Immature natural killer cell (primary cell): ENCODE data around the gene AUTS2. TPM values are rescaled to one million over a fixed set of nuclear protein-coding genes. Genes with fewer than 3 reads are reported as not detected.

Source experiments
- DNase-seq, 3 donors: peaks; one replicate each; pipeline ENCODE4 v3.0.0; 2022; ENCODE audit warnings: mixed read lengths in 1 of 3
- H3K27ac Mint-ChIP-seq, 6 donors: one replicate each; pipeline ENCODE4 v1.8.0; 2020; ENCODE audit warnings: mixed read lengths in 6 of 6, mild to moderate bottlenecking in 5 of 6, inconsistent platforms in 4 of 6, moderate library complexity in 3 of 6
- H3K27me3 Mint-ChIP-seq, 3 donors: one replicate each; pipeline ENCODE4 v1.8.0; 2020 to 2021; ENCODE audit warnings: low read depth in 3 of 3, mild to moderate bottlenecking in 3 of 3, mixed read lengths in 3 of 3, moderate library complexity in 3 of 3, inconsistent platforms in 1 of 3
- H3K36me3 Mint-ChIP-seq, 3 donors: one replicate each; pipeline ENCODE4 v1.8.0; 2020; ENCODE audit warnings: mixed read lengths in 3 of 3, inconsistent platforms in 2 of 3, mild to moderate bottlenecking in 2 of 3
- H3K4me1 Mint-ChIP-seq, 2 donors: one replicate each; pipeline ENCODE4 v1.8.0; 2020; ENCODE audit warnings: inconsistent platforms in 2 of 2, mild to moderate bottlenecking in 2 of 2, mixed read lengths in 2 of 2, moderate library complexity in 1 of 2
- H3K4me3 Mint-ChIP-seq, 5 donors: one replicate each; pipeline ENCODE4 v1.8.0; 2020; ENCODE audit warnings: mild to moderate bottlenecking in 5 of 5, mixed read lengths in 5 of 5, inconsistent platforms in 3 of 5, moderate library complexity in 3 of 5
- H3K9me3 Mint-ChIP-seq, 6 donors: one replicate each; pipeline ENCODE4 v1.8.0; 2020; ENCODE audit warnings: mild to moderate bottlenecking in 6 of 6, mixed read lengths in 6 of 6, inconsistent platforms in 4 of 6, moderate library complexity in 3 of 6
- polyA plus RNA-seq, 3 donors: library from polyadenylated mRNA; unstranded; fragments of 300-500 nt; fragmentation: Illumina TruSeq; gene quantifications; one replicate each; pipeline ENCODE4 v1.2.3, GENCODE V29; 2021

The AUTS2 gene
- polyA plus RNA-seq, 3 donors from 2014 or later = 1.9 to 17.6 (median 8.0) TPM

- peaks cover 1 to 6% (median 3%) of the 10 kb centered on the region in 3 donors for H3K27me3 Mint-ChIP-seq
- no peak overlapping the region for H3K27ac Mint-ChIP-seq
- no peaks in the 10 kb centered on the region for H3K9me3 Mint-ChIP-seq
- peaks cover 0 to 3% (median 0%) of the 10 kb centered on the region in 3 donors for H3K36me3 Mint-ChIP-seq
- no peak overlapping the region for H3K4me3 Mint-ChIP-seq
- H3K4me1 Mint-ChIP-seq = peaks cover 10% of the 10 kb centered on the region in 2 donors
- no peak for DNase-seq
Observed at GRCh38 chr7:69989551-69989950, 391.3 kb downstream of the AUTS2 start.

- Mint-ChIP-seq H3K4me1 (peaks cover 10% of the 10 kb centered on the region in 2 donors), H3K9me3 (no peaks in the 10 kb centered on the region), H3K27ac (no peak overlapping the region), H3K36me3 (peaks cover 0 to 3% (median 0%) of the 10 kb centered on the region in 3 donors), H3K4me3 (no peak overlapping the region), H3K27me3 (peaks cover 1 to 6% (median 6%) of the 10 kb centered on the region in 3 donors)
- DNase-seq = no peak
Observed at GRCh38 chr7:69992938-69993337, 394.7 kb downstream of the AUTS2 start.

- Mint-ChIP-seq H3K36me3 (no peaks in the 10 kb centered on the region), H3K4me1 (peaks cover 10% of the 10 kb centered on the region in 2 donors), H3K4me3 (no peak overlapping the region), H3K9me3 (no peaks in the 10 kb centered on the region), H3K27me3 (peaks cover 1 to 4% (median 2%) of the 10 kb centered on the region in 3 donors), H3K27ac (no peak overlapping the region)
- no peak for DNase-seq
Observed at GRCh38 chr7:69994218-69994617, 395.9 kb downstream of the AUTS2 start.

DNA sequence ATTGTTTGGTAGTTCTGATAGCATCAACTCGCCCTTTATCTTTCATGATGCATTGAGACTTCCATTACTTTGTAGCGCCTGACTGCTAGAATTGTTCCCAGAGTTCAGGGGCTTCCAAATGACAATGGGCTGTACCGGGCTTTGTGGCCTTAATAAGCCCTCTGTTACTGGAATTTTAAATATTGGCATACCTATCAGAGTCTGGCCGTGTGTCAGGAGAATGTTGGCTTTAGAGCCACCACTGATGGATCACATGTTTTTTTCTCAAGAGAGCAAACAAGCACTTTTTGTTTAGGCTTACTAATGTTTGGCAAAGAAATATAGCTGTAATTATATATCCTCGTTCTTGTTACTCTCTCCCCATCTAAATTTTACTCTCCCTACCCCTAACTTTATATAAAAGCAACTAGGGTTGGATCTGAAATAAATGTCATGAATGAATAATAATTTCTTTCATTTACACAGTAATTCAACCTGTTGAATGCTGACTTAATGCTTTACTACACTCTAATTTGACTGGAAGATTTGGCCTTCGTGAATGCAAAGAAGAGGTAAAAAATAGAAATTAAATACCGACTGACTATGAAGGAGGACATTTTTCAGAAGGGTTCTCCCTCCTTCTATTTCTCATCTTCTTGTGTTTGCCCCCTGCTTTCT lies 396.7 kb downstream of the AUTS2 start:
- Mint-ChIP-seq H3K4me1 (peaks cover 10% of the 10 kb centered on the region in 2 donors), H3K27me3 (peaks cover 1 to 4% (median 1%) of the 10 kb centered on the region in 3 donors), H3K4me3 (no peak overlapping the region), H3K9me3 (no peaks in the 10 kb centered on the region), H3K27ac (no peak overlapping the region), H3K36me3 (no peaks in the 10 kb centered on the region)
- no peak for DNase-seq

GRCh38 chr7:69996121-69996520 lies 397.8 kb downstream of the AUTS2 start:
- peaks cover 13 to 20% of the 10 kb centered on the region in 2 donors for H3K4me1 Mint-ChIP-seq
- peaks cover 0 to 2% (median 2%) of the 10 kb centered on the region in 3 donors for H3K27me3 Mint-ChIP-seq
- no peaks in the 10 kb centered on the region for H3K36me3 Mint-ChIP-seq

GRCh38 chr7:70000737-70001348 lies 402.6 kb downstream of the AUTS2 start:
- Mint-ChIP-seq H3K9me3 (no peaks in the 10 kb centered on the region), H3K4me3 (no peak overlapping the region), H3K4me1 (peaks cover 9 to 20% of the 10 kb centered on the region in 2 donors), H3K27ac (no peak overlapping the region), H3K36me3 (no peaks in the 10 kb centered on the region), H3K27me3 (peaks cover 0 to 4% (median 2%) of the 10 kb centered on the region in 3 donors)
- no peak for DNase-seq

More at GRCh38 chr7:69996121-69996520, 397.8 kb downstream of the AUTS2 start:
- Mint-ChIP-seq H3K27ac (no peak overlapping the region), H3K9me3 (no peaks in the 10 kb centered on the region), H3K4me3 (no peak overlapping the region)
- no peak for DNase-seq

GRCh38 chr7:70005480-70005879 lies 407.2 kb downstream of the AUTS2 start:
- Mint-ChIP-seq H3K9me3 (no peaks in the 10 kb centered on the region), H3K27me3 (peaks cover 0 to 4% (median 0%) of the 10 kb centered on the region in 3 donors), H3K4me1 (peaks cover 19 to 28% of the 10 kb centered on the region in 2 donors), H3K4me3 (no peak overlapping the region), H3K27ac (no peak overlapping the region), H3K36me3 (no peaks in the 10 kb centered on the region)
- no peak for DNase-seq

GRCh38 chr7:70005891-70006260 lies 407.6 kb downstream of the AUTS2 start:
- H3K27me3 Mint-ChIP-seq = peaks cover 0 to 4% (median 0%) of the 10 kb centered on the region in 3 donors
- H3K9me3 Mint-ChIP-seq = no peaks in the 10 kb centered on the region
- H3K4me3 Mint-ChIP-seq = no peak overlapping the region
- H3K27ac Mint-ChIP-seq = no peak overlapping the region
- peaks cover 18 to 24% of the 10 kb centered on the region in 2 donors for H3K4me1 Mint-ChIP-seq
- no peaks in the 10 kb centered on the region for H3K36me3 Mint-ChIP-seq
- no peak for DNase-seq

DNA sequence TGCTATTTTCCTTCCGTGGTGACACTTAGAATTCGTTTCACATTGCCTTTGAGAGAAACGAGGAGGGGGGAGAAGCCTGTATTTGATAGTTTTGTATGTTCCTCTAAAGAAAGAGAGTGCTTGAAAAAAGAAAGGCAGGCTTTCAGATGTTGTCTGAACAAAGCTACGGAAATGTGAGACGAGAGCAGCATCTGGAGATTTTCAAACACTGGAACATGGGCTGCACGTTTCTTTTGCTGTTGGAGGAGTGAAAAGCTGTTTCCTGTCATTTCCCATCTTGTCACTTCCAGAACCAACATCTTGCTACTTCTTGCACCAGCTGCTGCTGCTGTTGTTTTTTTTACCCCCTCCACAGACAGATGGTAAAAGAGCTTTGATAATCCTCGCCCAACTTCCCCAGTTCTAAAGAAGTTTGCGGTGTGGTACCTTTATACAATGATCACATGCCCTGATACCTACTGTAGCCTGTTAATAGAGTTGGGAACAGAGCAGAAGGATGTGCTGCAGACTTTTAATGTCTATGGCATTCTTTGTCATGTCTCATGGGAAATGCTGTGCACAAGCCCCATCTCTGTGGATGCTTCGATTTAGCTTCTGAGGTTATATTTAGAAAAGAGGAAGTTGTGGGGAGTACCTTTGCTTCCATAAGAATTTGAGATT lies 408.1 kb downstream of the AUTS2 start:
- H3K36me3 Mint-ChIP-seq = no peaks in the 10 kb centered on the region
- H3K9me3 Mint-ChIP-seq = no peaks in the 10 kb centered on the region
- peak overlapping the region in 1 of 5 donors; percentile 30 for H3K4me3 Mint-ChIP-seq
- peaks cover 13 to 19% of the 10 kb centered on the region in 2 donors for H3K4me1 Mint-ChIP-seq
- peaks cover 0 to 2% (median under 1%) of the 10 kb centered on the region in 3 donors for H3K27me3 Mint-ChIP-seq
- no peak for DNase-seq
- no peak overlapping the region for H3K27ac Mint-ChIP-seq

- Mint-ChIP-seq H3K27me3 (peaks cover 0 to 4% (median 2%) of the 10 kb centered on the region in 3 donors), H3K27ac (no peak overlapping the region), H3K36me3 (peaks cover 0 to 5% (median 0%) of the 10 kb centered on the region in 3 donors), H3K4me3 (no peak overlapping the region), H3K9me3 (no peaks in the 10 kb centered on the region), H3K4me1 (peaks cover 13 to 19% of the 10 kb centered on the region in 2 donors)
- no peak for DNase-seq
Observed at GRCh38 chr7:70008466-70008865, 410.2 kb downstream of the AUTS2 start.

DNA sequence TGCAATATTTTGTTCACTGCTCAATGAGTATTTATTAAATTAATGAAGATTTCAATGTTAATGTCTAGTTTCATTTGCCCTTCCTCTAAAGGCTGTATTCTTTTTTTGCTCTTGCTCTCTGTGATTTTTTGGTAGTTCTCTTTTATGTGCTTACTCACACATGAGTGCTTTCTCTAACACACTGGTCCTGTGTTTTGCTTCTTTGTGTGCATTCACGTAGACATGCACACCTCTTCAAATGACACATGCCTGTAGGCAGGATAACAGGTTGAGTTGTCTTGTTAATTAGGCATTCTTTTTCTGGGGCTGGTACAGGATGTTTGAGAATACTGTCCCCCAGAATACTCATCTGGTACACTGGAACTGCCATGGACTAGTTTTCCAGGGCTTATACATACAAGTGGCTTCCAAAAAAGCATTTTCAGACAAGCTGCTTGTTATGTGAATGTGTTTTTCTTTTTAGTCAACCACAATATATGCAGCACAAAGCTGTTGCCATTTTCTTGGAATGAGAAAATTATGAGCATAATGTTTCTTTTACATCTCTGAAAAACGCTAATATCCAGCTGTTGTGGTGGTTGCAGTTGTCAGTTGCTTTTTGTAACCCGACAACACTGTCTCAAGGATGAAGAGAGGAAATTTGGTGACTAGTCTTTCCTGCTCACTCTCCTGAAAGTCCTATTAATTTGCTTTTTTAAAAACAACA lies 416.4 kb downstream of the AUTS2 start:
- Mint-ChIP-seq H3K27me3 (peaks cover 0 to 10% (median 4%) of the 10 kb centered on the region in 3 donors), H3K27ac (no peak overlapping the region), H3K36me3 (peaks cover 0 to 5% (median 0%) of the 10 kb centered on the region in 3 donors), H3K4me1 (no peaks in the 10 kb centered on the region), H3K9me3 (no peaks in the 10 kb centered on the region), H3K4me3 (no peak overlapping the region)
- no peak for DNase-seq

GRCh38 chr7:70015353-70015752 lies 417.1 kb downstream of the AUTS2 start:
- H3K9me3 Mint-ChIP-seq = no peaks in the 10 kb centered on the region
- peaks cover 0 to 10% (median 4%) of the 10 kb centered on the region in 3 donors for H3K27me3 Mint-ChIP-seq
- DNase-seq = no peak
- no peak overlapping the region for H3K27ac Mint-ChIP-seq
- H3K4me1 Mint-ChIP-seq = no peaks in the 10 kb centered on the region
- no peak overlapping the region for H3K4me3 Mint-ChIP-seq
- peaks cover 0 to 5% (median 0%) of the 10 kb centered on the region in 3 donors for H3K36me3 Mint-ChIP-seq

- H3K36me3 Mint-ChIP-seq = peaks cover 0 to 5% (median 0%) of the 10 kb centered on the region in 3 donors
- no peaks in the 10 kb centered on the region for H3K4me1 Mint-ChIP-seq
- no peak for DNase-seq
- no peak overlapping the region for H3K27ac Mint-ChIP-seq
- no peak overlapping the region for H3K4me3 Mint-ChIP-seq
- H3K9me3 Mint-ChIP-seq = no peaks in the 10 kb centered on the region
- H3K27me3 Mint-ChIP-seq = peaks cover 0 to 10% (median 3%) of the 10 kb centered on the region in 3 donors
Observed at GRCh38 chr7:70016044-70016770, 417.9 kb downstream of the AUTS2 start.
